GM12892 (cell line): ENCODE data around the gene TPT1.
"Not testable (repeated sequence)": the region's sequence is repeated elsewhere in the genome, so short reads cannot be mapped to it uniquely, and the experiment has no call there.

Source experiments
- DNase-seq: peaks from one replicate; pipeline ENCODE4 v3.0.0; 2011; ENCODE audit not compliant: insufficient read length
- FAIRE-seq: peaks from 2 replicates; lab custom pipeline; 2011; peaks lifted over from hg19 to GRCh38; lab: Jason Lieb, UNC
- POLR2A ChIP-seq: IDR thresholded peaks from 2 replicates; pipeline ENCODE4 v1.6.1; 2011; ENCODE audit warnings: low read depth, low read length, control low read depth
- POLR2AphosphoS5 ChIP-seq: IDR thresholded peaks from 2 replicates; pipeline ENCODE4 v1.6.1; 2011; ENCODE audit warnings: low read depth, low read length, control low read depth
- TAF1 ChIP-seq: IDR thresholded peaks from 2 replicates; pipeline ENCODE4 v1.6.1; 2011; ENCODE audit warnings: low read depth, mild to moderate bottlenecking, control low read depth, low read length, borderline replicate concordance

Gene TPT1

DNA sequence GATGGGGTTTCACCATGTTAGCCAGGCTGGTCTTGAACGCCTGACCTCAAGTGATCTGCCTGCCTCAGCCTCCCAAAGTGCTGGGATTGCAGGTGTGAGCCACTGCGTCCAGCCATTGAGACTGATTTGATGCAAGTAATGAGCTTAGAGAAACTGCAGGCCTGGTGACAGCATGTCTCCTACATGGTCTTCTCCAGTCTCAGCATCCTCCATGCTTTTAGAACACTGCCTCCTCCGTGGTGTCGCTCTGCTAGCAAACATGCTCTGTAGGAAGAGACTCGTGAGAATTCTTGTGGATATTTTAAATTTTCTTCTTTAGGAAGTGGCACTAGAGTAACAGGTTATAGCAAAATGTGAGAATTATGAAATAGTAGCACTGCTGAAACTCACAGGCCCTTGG lies 37.1 kb downstream of the TPT1 start:
- FAIRE-seq (no peak), DNase-seq (no peak)
- TF ChIP-seq TAF1: no peak
- no peak for TF ChIP-seq POLR2A
- TF ChIP-seq POLR2AphosphoS5: no peak

DNA sequence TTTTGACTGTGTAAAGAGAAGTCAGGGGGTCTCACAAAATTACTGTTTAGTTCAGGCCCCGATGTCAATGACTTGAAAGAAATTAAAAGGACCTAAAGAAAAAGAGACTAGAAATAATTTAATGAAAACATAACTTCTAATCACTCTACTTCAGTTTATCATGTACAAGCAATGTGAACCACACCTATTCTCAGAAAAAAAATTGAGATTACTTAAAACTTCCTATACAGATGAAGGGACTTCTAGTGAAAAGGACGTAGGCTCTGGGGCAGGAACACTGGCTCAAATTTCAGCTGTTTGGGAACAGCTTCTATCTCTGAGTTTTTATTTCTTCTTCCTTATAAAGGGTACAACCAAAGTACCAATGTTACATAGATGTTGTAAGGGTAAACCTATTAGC lies 38.0 kb downstream of the TPT1 start:
- TF ChIP-seq POLR2A (no peak), TAF1 (no peak), POLR2AphosphoS5 (no peak)
- no peak for DNase-seq
- FAIRE-seq: no peak

- TF ChIP-seq POLR2AphosphoS5 (no peak), POLR2A (no peak), TAF1 (no peak)
- FAIRE-seq (no peak), DNase-seq (no peak)
Observed at GRCh38 chr13:45302507-45302906, 38.5 kb downstream of the TPT1 start.

GRCh38 chr13:45301263-45301662 lies 39.7 kb downstream of the TPT1 start:
- DNase-seq (no peak), FAIRE-seq (no peak)
- TF ChIP-seq POLR2AphosphoS5 (no peak), POLR2A (no peak), TAF1 (no peak)

DNA sequence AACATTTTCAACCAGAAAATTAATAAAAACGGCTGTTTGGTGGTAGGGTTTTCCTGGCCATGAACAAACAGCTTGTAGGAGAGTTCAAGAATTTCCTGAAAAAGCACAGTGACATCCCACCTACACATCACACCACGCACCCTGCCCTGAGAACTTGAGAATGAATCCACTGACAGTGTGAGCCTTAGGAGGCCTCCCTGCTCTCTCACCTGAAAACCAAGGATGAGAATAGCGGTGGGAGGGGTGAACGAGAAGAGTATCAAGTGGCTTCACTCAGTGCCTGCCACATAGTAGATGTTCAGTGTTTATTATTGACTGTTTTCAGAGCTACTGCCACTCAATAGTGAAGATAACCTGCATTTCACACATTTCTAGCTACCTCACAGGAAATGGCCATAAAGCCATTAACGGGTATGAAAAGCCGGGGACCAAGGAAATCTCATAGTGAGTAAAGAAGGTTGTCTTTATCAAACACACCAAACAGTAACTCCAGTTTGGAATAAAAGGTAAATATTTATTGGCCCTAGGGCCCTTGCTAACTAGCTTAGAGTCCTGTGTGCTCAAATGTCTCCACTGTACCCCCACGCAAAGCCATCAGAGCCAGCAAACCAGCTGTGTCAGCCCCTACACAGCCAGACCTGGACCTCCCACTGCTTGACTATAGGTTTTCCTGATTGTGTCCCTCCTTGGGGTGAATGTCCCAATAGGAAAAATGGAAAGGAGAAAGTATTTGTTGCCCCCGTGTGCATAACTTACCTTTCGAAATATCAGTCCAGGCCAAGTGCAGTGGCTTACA lies 40.6 kb downstream of the TPT1 start:
- TF ChIP-seq POLR2AphosphoS5: no peak
- no peak for TF ChIP-seq TAF1
- TF ChIP-seq POLR2A: no peak
- FAIRE-seq (no peak), DNase-seq (no peak)

DNA sequence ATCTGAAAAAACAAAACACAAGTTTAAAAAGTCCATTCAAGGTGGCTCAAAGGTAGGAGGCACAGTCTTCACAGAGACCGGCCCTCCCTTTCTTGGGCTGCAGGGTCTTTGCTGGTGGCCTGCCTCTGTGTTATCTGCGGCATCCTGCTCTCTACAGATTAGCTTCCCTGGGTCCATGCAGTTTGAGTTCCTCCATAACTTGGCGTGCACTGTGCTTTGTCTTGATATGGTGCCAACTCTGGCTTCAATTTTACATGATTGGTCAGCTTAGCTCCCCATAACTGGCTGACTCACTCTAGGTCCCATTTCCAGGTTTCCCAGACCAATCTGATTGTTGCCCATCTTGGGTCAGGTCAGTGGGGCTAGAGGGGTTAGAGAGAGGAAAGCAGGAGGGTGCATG lies 41.8 kb downstream of the TPT1 start:
- no peak for FAIRE-seq
- no peak for DNase-seq
- TF ChIP-seq POLR2AphosphoS5: no peak
- no peak for TF ChIP-seq TAF1
- TF ChIP-seq POLR2A: no peak

DNA sequence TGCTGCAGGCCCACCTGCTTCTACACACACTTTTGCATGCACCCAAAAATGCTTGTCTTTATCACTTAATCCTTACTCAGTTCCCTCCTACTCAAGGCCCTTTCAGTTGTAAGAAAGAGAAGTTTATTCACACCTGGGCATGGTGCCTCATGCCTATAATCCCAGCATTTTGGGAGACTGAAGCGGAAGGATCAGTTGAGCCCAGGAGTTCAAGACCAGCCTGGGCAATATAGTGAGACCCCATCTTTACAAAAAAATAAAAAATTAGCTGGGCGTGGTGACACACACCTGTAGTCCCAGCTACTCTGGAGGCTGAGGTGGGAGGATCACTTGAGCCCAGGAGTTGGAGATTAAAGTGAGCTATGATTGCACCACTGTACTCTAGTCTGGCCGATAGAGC lies 42.4 kb downstream of the TPT1 start:
- not testable (repeated sequence) for DNase-seq, FAIRE-seq

DNA sequence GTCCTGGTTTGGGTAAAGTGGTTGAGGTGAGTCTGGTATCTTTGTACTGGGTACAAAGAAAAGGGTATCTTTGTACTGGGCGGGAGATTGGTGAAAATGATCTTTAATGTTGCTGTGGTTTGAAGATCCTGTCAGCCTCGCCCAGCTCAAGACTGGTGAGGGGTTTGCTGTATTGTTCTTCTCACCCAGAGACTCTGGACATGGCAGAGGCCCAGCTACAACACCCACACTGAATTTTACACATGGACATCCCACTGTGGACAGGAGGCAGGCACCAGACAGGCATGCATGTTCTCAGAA lies 42.8 kb downstream of the TPT1 start:
- no peak for FAIRE-seq
- no peak for DNase-seq
- TF ChIP-seq POLR2AphosphoS5 (no peak), POLR2A (no peak), TAF1 (no peak)

GRCh38 chr13:45297456-45298205 lies 43.4 kb downstream of the TPT1 start:
- DNase-seq (no peak), FAIRE-seq (no peak)
- no peak for TF ChIP-seq TAF1
- no peak for TF ChIP-seq POLR2AphosphoS5

DNA sequence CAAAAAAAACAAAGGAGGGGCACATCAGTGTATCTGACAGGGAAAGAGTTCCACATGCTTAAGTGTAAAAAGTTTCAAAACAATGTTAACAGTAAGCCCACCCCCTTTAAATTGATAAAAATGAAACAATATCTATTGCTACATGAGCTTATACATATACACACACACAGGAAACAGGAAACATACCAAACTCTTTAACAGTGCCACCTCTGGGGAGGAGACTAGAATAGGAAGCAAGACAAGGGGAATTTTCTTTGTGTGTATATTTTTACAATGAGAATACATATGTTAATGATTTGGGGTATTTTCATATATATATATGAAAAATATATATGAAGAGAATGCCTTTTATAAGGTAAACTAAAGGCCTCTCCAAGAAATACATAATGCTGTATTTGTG lies 44.7 kb downstream of the TPT1 start:
- DNase-seq: no peak
- FAIRE-seq: no peak
- TF ChIP-seq POLR2A (no peak), TAF1 (no peak)

GRCh38 chr13:45295536-45295935 lies 45.4 kb downstream of the TPT1 start:
- no peak for DNase-seq
- no peak for TF ChIP-seq POLR2A
- TF ChIP-seq TAF1: no peak
- TF ChIP-seq POLR2AphosphoS5: no peak
- FAIRE-seq: no peak

DNA sequence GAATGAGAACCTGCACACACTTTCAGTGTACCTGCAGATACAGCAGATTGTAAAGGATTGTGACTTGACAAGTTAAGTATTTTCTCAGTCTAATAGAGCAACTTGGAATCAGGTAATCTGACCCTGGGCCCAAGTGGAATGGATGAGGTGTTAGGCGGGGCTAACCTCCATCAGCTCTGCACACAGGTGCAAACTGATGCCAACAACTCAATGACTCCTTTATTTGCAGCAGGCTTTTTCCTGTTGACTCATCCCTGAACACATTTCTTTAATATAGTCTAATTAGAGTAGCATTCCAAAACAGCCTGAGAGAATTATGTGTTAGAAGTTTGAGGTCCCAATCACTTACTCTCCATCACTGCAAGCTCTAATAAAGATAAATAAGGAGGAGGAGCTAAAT lies 48.8 kb downstream of the TPT1 start:
- FAIRE-seq: no peak
- DNase-seq: no peak
- no peak for TF ChIP-seq TAF1
- TF ChIP-seq POLR2A: no peak
- no peak for TF ChIP-seq POLR2AphosphoS5

DNA sequence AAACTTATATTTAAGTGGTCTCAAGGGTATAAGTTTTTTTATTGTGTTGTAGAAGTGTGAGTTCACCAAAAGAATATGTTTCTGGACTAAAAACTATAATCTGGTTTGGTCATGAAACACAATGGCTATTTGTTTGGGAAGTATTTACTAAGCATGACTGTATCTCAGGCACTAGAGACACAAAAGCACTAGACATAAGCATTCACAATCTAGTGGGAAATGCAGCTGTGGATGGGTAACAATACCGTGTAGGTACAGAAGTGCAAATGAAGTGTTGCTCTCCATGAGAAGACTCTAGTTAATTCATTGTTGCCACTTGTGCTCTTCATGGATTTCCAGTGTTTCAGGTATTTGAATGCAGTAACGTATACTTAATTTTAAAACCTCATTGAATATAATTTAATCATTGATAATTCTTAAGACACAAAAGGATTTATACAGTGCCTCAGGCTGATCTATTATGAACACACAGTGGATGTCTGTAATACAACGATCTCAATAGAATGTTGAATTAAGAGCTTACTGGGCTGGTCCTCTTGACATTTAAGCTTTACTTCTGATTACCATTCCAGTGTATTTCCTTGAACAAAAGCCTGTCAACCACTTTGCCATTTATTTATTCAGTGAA lies 50.9 kb downstream of the TPT1 start:
- TF ChIP-seq POLR2AphosphoS5: no peak
- no peak for TF ChIP-seq POLR2A
- no peak for TF ChIP-seq TAF1
- FAIRE-seq (no peak), DNase-seq (no peak)
